Breast epithelium (tissue), 3 donors: ENCODE results near the gene PPP1R27.

Experiments
- CTCF ChIP-seq, 3 donors: fragments of 450-650 bp; IDR thresholded peaks; one replicate each; pipeline ENCODE4 v1.5.1; 2016 to 2017; ENCODE audit warnings: antibody characterized with exemption in 3 of 3, mild to moderate bottlenecking in 3 of 3, moderate library complexity in 3 of 3
- POLR2AphosphoS5 ChIP-seq, 3 donors: sonication (generic); formaldehyde crosslinking; IDR thresholded peaks; one replicate each; pipeline ENCODE4 v1.6.1; 2017; ENCODE audit warnings: antibody characterized with exemption in 3 of 3

- no peak for TF ChIP-seq CTCF (IDR thresholded peaks at IDR 0.05)
- no peak for TF ChIP-seq POLR2AphosphoS5 (IDR thresholded peaks at IDR 0.05)
These were observed 22.9 kb downstream of the PPP1R27 start for GRCh38 chr17:81811705-81812570.
